Endothelial cell of umbilical vein (primary cell): ENCODE results near the gene RFESD. TPM values are rescaled to one million over a fixed set of nuclear protein-coding genes. Genes with fewer than 3 reads are reported as not detected.

Experiments
- BruUV-seq: library from RNA; stranded (reverse); fragments of 400-500 nt; replicated peaks from 2 replicates; lab custom pipeline; 2021; lab: Mats Ljungman, UMichigan
- CTCF ChIA-PET: fragments of 300-600, 350-600 bp; sonication (Branson Sonifier 250); formaldehyde crosslinking; loops from one replicate; lab custom pipeline; 2021; ENCODE audit warnings: antibody characterized with exemption, inconsistent platforms; lab: Charles Lee
- POLR2A ChIA-PET: fragments of 300-600, 350-600 bp; sonication (Branson Sonifier 250); formaldehyde crosslinking; loops from one replicate; lab custom pipeline; 2021; ENCODE audit warnings: antibody characterized with exemption, inconsistent platforms; lab: Charles Lee
- DNase-seq: peaks from one replicate; pipeline ENCODE4 v3.0.0-alpha.2; 2011; ENCODE audit warnings: low read depth, low spot score
- FAIRE-seq: peaks from 2 replicates; lab custom pipeline; 2011; peaks lifted over from hg19 to GRCh38; lab: Jason Lieb, UNC
- H2AFZ ChIP-seq: 2 replicates; pipeline ENCODE4 v1.6.0; 2012; ENCODE audit warnings: low read depth, low read length, control low read depth, inconsistent platforms
- H3K27ac ChIP-seq: 2 replicates; pipeline ENCODE4 v1.5.1; 2011; ENCODE audit warnings: low read depth, mild to moderate bottlenecking, control low read depth, low read length, moderate library complexity; ENCODE audit not compliant: insufficient read depth
- H3K27me3 ChIP-seq, 2 experiments: 2 replicates each; pipeline versions ENCODE4 v1.6.0 to v1.6.1; 2011; ENCODE audit warnings: low read length in 2 of 2, mixed read lengths in 1 of 2; ENCODE audit not compliant: control insufficient read depth in 2 of 2, insufficient read depth in 2 of 2
- H3K36me3 ChIP-seq, 2 experiments: 2 replicates in 1 of 2; 3 replicates in 1 of 2; pipeline ENCODE4 v1.5.1; 2011; ENCODE audit warnings: low read length in 2 of 2, mild to moderate bottlenecking in 1 of 2, moderate library complexity in 1 of 2; ENCODE audit not compliant: control insufficient read depth in 2 of 2, insufficient read depth in 2 of 2; ENCODE audit errors: extremely low read depth in 1 of 2
- H3K4me1 ChIP-seq: 3 replicates; pipeline ENCODE4 v1.5.1; 2011; ENCODE audit warnings: mild to moderate bottlenecking, low read length; ENCODE audit not compliant: control insufficient read depth, insufficient read depth; ENCODE audit errors: extremely low read depth
- H3K4me2 ChIP-seq: 2 replicates; pipeline ENCODE4 v1.6.1; 2011; ENCODE audit warnings: low read length, control low read depth, mixed read lengths; ENCODE audit not compliant: insufficient read depth
- H3K4me3 ChIP-seq, 3 experiments: fragments of 200-600 bp in 1 of 3; sonication (generic), shearing (Covaris generic) in 1 of 3; replicated peaks in 1 of 3; 2 replicates each; pipeline ENCODE4 v1.5.1; 2011 to 2016; ENCODE audit warnings: control low read depth in 3 of 3, low read length in 3 of 3, mild to moderate bottlenecking in 2 of 3, inconsistent platforms in 1 of 3, low read depth in 1 of 3, moderate library complexity in 1 of 3; ENCODE audit not compliant: insufficient read depth in 1 of 3
- H3K79me2 ChIP-seq: 2 replicates; pipeline ENCODE4 v1.6.0; 2012; ENCODE audit warnings: low read length, inconsistent platforms; ENCODE audit not compliant: control insufficient read depth, insufficient read depth
- H3K9ac ChIP-seq: replicated peaks from 2 replicates; pipeline ENCODE3; 2011; ENCODE audit warnings: low read length, control low read depth; ENCODE audit not compliant: insufficient read depth; ENCODE audit errors: extremely low read depth
- H3K9me1 ChIP-seq: replicated peaks from 3 replicates; pipeline ENCODE4 v1.6.0; 2011; ENCODE audit warnings: mild to moderate bottlenecking, low read length; ENCODE audit not compliant: control insufficient read depth, insufficient read depth; ENCODE audit errors: extremely low read depth
- H3K9me3 ChIP-seq: replicated peaks from 2 replicates; pipeline ENCODE4 v1.5.1; 2012; ENCODE audit warnings: low read length, inconsistent platforms; ENCODE audit not compliant: control insufficient read depth, insufficient read depth
- H4K20me1 ChIP-seq: replicated peaks from 2 replicates; pipeline ENCODE3; 2011; ENCODE audit warnings: mild to moderate bottlenecking, low read length; ENCODE audit not compliant: control insufficient read depth, insufficient read depth; ENCODE audit errors: extremely low read depth
- CTCF ChIP-seq, 2 donors: IDR thresholded peaks; 1 replicate in 1 of 2; 2 replicates in 1 of 2; pipeline ENCODE4 v1.5.1; 2011; ENCODE audit warnings: low read length in 2 of 2, mild to moderate bottlenecking in 2 of 2, moderate library complexity in 2 of 2, control low read depth in 1 of 2, inconsistent platforms in 1 of 2, low read depth in 1 of 2; ENCODE audit not compliant: insufficient read depth in 1 of 2; ENCODE audit errors: extremely low read depth in 1 of 2
- EZH2 ChIP-seq: IDR thresholded peaks from 2 replicates; pipeline ENCODE4 v1.6.1; 2012; ENCODE audit warnings: borderline replicate concordance, low read depth, mild to moderate bottlenecking, moderate library complexity, low read length, inconsistent platforms; ENCODE audit not compliant: severe bottlenecking
- FOS ChIP-seq: IDR thresholded peaks from 2 replicates; pipeline ENCODE4 v1.6.1; 2011; ENCODE audit warnings: mild to moderate bottlenecking, low read length, moderate library complexity, borderline replicate concordance; ENCODE audit not compliant: insufficient read depth
- GATA2 ChIP-seq: IDR thresholded peaks from 2 replicates; pipeline ENCODE4 v1.7.0; 2011; ENCODE audit warnings: low read depth, mild to moderate bottlenecking, moderate library complexity, mixed read lengths, low read length; ENCODE audit not compliant: insufficient read length, insufficient read depth
- JUN ChIP-seq: IDR thresholded peaks from 2 replicates; pipeline ENCODE4 v1.6.1; 2011; ENCODE audit warnings: borderline replicate concordance, low read depth; ENCODE audit not compliant: insufficient read length, insufficient read depth
- MAX ChIP-seq: IDR thresholded peaks from 2 replicates; pipeline ENCODE4 v1.6.1; 2011; ENCODE audit not compliant: insufficient read depth, insufficient read length
- MYC ChIP-seq: IDR thresholded peaks from one replicate; pipeline ENCODE4 v1.6.1; 2011; ENCODE audit warnings: mild to moderate bottlenecking, low read depth, low read length
- POLR2A ChIP-seq: IDR thresholded peaks from 2 replicates; pipeline ENCODE4 v1.6.1; 2012; ENCODE audit warnings: low read depth, mild to moderate bottlenecking, control low read depth, low read length
- POLR2AphosphoS5 ChIP-seq: IDR thresholded peaks from 2 replicates; pipeline ENCODE4 v1.6.1; 2012; ENCODE audit warnings: low read depth, mild to moderate bottlenecking, control low read depth, low read length, moderate library complexity; ENCODE audit not compliant: insufficient read depth
- dilution Hi-C: fragments of 300-500 bp; cut with MboI; formaldehyde crosslinking; loops from one replicate; pipeline ENCODE4 v1.15.0; 2019; ENCODE audit warnings: low sequenced_read_pairs; ENCODE audit not compliant: extremely low pct_ligation_motif_present
- intact Hi-C: fragments of 100-400 bp; cut with micrococcal nuclease; formaldehyde crosslinking; loops from one replicate; pipeline ENCODE4 v1.10.0; 2022
- polyA plus RNA-seq, 4 experiments: library from polyadenylated mRNA; depleted of rRNA in 3 of 4; stranded (reverse) in 3 of 4; unstranded in 1 of 4; fragments of >200 nt; gene quantifications; 2 replicates each; pipeline versions ENCODE4 v1.2.1 to v1.2.3, GENCODE V29; 2011 to 2012; ENCODE audit warnings: missing spikeins in 1 of 4
- total RNA-seq: library from RNA; stranded (reverse); gene quantifications from 2 replicates; pipeline ENCODE4 v1.2.3, GENCODE V29; 2021

Gene RFESD
- total and polyA plus RNA-seq, 2 donors (not counting 3 experiments of a cell fraction or from before 2014, with no cell fraction given): 0.88 to 2.0 TPM

- FAIRE-seq: no peak
- no peaks in the 10 kb centered on the region for H3K9me3 ChIP-seq
- no peak for TF ChIP-seq EZH2
- no peak for TF ChIP-seq POLR2A
- no peak for TF ChIP-seq MYC
- TF ChIP-seq GATA2: no peak
- TF ChIP-seq MAX: no peak
- no peak for TF ChIP-seq POLR2AphosphoS5
- TF ChIP-seq CTCF (IDR thresholded peaks at IDR 0.05; ENCODE audit: extremely low read depth in 1 of 2, insufficient read depth in 1 of 2, low read depth in 1 of 2, low read length in 2 of 2): no peak
- TF ChIP-seq JUN: no peak
- no peak for TF ChIP-seq FOS
- H3K4me1 ChIP-seq: peaks cover 23% of the 10 kb centered on the region
- no peak overlapping the region for H3K9ac ChIP-seq
- intact Hi-C loops: loop anchor here (1.0 kb wide), 2 partner anchors 9 to 24 kb away; partner anchors contain the start of gene RFESD
- no peak overlapping the region for H2AFZ ChIP-seq
- H3K36me3 ChIP-seq: no peaks in the 10 kb centered on the region
- DNase-seq: no peak
- no peaks in the 10 kb centered on the region for H4K20me1 ChIP-seq
- dilution Hi-C loops: no loop called here
- no peak overlapping the region for H3K27ac ChIP-seq
- H3K9me1 ChIP-seq: no peaks in the 10 kb centered on the region
- H3K4me3 ChIP-seq: no peak overlapping the region
- no peaks in the 10 kb centered on the region for H3K27me3 ChIP-seq
- H3K4me2 ChIP-seq: no peak overlapping the region
- no peaks in the 10 kb centered on the region for H3K79me2 ChIP-seq
- POLR2A ChIA-PET: no interaction called here
- no TSS peak for BruUV-seq
- CTCF ChIA-PET: interaction anchor here (1.1 to 1.9 kb wide), 5 partner anchors 9 to 159 kb away, joined by 4 to 10 read pairs (median 5); partner anchors contain the start of genes ARSK, RFESD and SKIC3
These were observed 24.5 kb upstream of the RFESD start for GRCh38 chr5:95621839-95622629.
